GM18861 (cell line): ENCODE results near the gene SLC22A5.
A peak's percentile ranks its signal among the peaks of the same experiment; 100 is the strongest.

Experiments used
- ATAC-seq: cut with Tn5 transposase; IDR thresholded peaks from one replicate; pipeline ENCODE4 v1.9.1; 2021; ENCODE audit not compliant: unreplicated experiment

Gene SLC22A5

DNA sequence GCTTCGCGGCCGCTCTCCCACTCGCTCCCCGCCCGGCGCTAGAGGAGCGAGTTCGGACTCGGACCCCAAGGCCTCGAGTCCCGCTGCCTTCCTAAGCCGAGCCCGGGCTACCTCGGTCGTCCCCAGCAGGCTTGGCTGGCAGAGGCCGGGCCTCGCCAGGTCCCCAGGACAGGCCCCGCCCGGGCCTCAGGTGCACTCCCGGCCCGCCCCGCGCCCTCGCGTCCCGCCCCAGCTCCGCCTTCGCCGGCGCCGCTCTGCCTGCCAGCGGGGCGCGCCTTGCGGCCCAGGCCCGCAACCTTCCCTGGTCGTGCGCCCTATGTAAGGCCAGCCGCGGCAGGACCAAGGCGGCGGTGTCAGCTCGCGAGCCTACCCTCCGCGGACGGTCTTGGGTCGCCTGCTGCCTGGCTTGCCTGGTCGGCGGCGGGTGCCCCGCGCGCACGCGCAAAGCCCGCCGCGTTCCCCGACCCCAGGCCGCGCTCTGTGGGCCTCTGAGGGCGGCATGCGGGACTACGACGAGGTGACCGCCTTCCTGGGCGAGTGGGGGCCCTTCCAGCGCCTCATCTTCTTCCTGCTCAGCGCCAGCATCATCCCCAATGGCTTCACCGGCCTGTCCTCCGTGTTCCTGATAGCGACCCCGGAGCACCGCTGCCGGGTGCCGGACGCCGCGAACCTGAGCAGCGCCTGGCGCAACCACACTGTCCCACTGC lies at the start of gene SLC22A5:
TSS of gene SLC22A5 (plus strand) at position 237 of the 707 bp plus-strand sequence. CDS start at position 500, 263 bp downstream.
- ATAC-seq: peak; percentile 82

DNA sequence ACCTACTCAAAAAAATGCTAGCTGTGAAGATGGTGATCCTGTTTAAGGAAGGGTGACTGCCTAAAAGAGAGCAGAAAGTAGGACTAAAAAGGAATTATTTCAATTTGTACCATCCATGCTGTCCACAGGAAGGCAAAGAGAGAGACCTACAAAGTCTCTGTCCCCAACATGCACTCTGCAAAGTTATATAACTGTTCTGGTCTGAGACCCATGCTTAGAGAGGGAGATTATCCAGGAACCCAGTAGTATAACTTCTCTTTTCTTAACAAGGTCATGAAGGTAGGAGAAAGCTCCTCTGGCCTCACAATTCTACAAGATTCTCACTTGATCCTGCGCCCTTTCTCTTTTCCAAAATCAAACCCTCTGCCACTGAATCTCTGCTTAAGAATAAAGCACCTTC lies 49.5 kb upstream of the SLC22A5 start:
- no peak for ATAC-seq

DNA sequence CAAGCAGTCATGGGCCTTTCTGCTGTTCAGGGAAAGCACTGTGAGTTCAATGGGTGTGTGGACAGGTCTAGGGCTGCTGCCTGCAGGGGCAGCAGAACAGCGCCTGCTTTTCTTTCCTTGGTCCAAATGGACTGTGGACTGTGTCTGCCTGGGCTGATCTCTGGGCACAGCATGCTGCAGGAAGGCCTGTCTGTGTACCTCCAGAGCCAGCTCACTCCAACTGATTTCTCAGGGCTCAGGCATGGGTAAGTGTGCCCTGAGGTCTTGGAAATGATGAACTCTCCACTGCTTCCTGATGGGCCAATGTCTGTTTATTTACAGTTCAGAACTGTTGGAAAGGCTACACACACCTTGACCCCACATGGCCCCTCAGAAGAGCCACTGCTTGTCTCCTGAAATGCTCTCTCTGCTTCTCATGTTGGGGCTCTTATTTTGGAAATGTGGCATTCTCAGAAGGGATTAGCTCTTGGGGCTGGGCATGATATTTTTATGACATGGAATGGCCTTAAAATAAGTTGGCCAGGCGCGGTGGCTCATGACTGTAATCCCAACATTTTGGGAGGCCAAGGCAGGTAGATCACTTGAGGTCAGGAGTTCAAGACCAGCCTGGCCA lies 48.3 kb upstream of the SLC22A5 start:
- ATAC-seq: no peak

DNA sequence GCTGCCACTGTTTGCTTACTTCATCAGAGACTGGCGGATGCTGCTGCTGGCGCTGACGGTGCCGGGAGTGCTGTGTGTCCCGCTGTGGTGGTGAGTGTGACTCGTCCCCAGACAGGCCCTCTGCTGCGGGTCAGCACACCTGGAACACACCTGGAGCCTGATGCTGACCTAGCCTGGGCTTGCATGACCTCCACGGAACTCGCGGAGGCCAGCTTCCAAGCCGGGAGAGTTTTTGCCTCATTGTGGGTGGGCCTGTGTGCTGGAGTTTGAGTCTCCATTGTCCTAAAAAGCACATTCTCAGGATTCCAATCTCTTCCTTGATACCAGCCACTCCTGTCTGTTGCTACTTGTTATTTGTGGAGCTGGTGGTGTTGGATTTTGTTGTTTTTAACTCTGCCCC lies 47.2 kb upstream of the SLC22A5 start:
- ATAC-seq: no peak

DNA sequence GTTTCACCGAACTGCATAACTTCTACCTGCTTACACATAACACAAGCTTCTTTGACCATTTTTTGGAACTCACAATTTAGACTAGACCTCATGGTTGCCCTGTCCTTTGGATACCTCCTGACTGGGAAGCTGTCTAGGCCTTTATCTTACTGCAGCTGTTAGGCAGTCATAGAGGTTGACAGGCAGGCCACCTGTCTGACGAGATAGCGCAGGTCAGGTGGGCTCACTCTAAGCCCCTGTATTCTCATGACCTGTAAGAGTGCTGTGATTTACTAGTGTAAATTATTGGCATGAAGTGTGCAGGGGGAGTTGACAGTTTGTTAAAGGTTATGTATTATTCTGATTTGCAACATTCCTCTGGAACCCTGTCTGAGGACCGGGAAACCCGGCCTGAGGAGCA lies 46.3 kb upstream of the SLC22A5 start:
- ATAC-seq: no peak

DNA sequence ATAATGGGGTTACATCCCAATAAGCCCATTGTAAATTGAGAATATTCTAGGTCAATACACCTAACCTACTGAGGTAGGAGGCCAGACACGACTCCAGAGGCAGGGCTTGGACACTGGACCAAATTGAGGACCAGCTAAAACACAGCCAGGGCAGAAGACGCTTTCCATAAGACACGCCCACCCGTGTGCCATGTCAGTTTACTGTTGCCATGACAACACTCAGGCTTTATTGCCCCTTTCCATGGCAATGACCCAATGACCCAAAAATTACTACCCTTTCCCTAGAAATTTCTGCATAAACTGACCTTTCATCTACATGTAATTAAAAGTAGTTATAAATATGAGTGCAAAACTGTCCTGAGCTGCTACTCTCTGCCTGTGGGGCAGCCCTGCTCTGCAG lies 43.8 kb upstream of the SLC22A5 start:
- no peak for ATAC-seq

DNA sequence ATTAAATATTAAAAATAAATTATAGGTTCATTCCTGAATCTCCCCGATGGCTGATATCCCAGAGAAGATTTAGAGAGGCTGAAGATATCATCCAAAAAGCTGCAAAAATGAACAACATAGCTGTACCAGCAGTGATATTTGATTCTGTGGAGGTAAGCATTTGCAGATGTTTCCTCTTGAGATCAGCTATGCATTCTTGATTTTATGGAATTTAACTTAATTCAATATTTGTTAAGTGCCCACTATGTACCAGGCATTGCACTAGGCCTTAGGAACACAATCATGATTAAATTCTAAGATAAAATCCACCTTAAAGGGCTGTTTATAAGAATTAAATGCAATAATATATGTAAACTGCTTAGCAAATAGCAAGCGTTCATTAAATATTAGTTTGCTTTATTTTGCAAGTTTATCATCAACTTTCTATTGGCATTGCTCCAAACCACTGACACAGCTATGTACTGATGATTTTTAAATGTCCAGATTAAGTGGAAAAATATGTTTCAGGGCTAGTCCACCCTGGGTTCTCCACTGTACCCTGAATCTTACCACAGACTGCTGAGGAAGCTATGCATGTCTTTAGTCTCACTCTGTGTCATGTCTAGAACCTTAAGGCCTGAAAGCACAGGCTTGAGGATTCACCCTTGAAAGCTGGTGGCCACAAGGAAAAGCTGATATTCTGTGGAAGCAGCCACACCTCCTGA lies 42.1 kb upstream of the SLC22A5 start:
- ATAC-seq: no peak

DNA sequence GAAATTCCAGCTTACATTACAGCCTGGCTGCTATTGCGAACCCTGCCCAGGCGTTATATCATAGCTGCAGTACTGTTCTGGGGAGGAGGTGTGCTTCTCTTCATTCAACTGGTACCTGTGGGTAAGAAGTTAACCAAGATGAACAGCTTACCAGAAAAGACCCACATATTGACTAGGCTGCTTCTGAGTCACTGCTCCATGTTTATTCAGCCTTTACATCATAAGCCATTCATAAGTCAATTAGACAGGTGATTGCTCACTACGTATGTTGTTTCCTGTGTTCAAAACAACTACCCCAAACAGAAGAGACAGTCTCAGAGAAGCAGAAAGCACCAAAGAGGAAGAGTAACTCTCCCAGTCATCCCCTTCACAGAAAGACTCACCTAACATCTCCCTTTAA lies 34.7 kb upstream of the SLC22A5 start:
- peak; percentile 63 for ATAC-seq

DNA sequence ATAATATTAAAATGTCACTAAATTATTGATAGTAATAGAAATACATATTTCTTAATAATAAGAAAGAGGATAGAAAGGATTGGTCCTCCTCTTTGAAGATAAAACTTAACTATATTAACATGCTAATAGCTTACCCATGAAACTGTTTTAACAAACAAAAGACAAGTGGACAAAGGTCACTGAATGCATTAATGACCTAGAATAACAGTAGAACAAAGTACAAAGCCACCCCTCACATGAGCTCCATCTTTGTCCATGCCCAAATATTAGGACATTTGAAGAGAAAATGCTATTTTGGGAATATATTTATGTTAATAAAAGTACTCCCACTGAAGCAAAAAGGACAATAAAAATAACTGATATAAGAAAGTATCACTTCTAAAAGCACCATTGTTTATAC lies 34.1 kb upstream of the SLC22A5 start:
- ATAC-seq: no peak

DNA sequence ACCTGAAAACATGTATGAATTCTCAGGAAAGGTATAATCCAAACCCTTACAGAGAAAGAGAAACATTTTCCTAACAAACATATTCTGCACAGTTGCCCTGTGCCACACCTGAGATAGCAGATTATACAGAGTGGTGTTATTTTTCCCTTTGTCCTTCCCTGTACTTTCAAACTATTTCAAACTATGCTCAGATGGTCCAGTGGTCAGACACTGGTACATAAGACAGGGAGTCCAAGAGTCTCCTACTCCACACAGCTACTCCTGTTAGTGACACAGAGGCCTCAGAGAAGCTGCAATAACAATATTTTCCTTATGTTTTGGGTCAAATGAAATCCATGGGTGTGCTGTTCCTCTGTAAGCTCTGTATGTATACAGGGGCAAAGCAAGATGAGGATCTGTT lies 30.0 kb upstream of the SLC22A5 start:
- no peak for ATAC-seq

DNA sequence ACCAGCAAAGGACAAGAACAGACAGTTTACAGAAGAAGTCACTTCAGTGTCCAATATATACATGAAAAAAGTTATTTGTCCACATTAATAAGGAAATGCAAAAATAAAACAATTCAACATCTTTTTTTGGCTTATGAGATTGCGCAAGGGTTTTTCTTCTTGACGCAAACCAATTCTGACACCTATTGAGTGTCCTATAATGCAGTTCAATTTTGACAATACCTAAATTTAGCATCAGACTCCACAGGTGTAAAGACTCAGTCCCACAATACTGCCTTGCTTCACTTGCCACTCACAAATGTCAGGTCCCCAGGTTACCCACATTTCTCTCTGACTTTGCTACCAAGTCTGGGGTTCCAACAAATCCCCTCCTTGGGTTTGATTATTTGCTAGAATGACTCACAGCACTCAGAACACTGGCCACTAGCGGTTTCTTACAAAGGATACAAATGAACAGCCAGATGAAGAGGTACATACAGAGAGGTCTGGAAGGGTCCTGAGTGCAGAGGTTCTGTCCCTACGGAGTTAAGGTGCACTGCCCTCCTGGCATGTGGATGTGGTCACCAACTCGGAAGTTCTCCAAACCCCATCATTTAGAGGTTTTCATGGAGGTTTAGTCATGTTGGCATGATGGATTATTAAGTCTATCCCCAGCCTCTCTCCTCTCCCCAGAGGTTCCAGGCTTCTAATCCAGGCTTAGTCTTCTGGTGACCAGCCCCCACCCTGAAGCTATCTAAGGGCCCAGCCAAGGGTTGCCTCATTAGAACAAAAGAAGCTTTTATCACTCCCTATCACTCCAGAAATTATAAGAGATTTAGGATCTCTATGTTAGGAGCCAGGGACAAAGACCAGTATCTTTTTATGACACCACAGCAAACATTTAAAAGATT lies 27.0 kb upstream of the SLC22A5 start:
- ATAC-seq: no peak

DNA sequence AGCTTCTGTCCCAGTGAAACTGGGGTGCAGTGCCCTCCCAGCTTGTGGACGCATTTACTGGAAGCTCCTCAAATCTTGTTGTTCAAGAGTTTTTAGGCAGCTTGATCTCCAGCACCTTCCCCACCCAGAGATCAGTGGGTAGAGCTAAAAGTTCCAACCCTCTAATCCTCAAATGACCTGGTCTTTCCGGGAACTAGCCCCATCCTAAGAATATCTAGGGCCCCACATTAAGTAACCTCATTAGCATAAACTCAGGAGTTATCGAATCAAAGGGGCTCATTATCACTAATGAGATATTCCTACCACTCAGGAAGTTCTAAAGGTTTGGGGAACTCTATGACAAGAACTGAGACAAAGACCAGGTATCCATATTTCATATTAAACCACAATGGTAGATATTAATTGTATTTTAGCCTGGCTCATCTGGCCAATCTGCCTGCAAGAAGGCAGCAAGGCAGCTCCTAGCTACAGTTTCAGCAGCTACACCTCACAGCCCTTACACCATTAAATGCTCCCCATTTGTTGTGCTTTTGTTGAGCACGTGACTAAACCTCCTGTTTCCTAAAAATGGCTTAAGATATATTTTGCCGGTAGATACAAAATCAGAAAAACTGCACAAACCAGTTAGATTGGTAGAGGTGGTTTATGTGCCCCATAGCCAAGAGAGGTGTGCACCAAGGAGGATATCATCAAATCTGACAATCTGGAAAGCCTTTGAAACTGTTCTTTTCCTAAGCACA lies 24.6 kb upstream of the SLC22A5 start:
- ATAC-seq: no peak

DNA sequence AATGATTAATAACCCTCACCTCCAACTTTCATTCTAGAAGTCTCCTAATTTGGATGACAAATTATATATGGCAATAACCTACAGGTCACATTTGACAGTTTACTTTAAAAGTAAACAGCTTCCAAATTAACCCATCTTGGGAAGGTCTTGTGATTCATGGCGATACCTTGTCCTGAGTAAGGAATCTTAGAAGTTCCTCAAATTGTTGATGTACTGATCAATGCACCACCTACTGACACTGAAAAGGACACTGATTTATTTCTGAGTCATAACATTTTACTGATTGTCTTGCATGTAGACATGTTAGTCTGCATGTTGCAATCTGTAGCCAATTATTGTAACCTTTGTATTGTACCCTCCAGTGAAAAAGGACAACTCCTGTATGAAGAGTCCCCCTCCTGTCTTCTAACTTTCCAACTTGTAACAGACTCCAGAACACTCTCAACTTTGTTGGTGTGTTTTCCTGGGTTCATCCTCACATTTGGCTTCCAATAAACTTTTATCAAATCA lies 16.0 kb upstream of the SLC22A5 start:
- ATAC-seq: no peak

DNA sequence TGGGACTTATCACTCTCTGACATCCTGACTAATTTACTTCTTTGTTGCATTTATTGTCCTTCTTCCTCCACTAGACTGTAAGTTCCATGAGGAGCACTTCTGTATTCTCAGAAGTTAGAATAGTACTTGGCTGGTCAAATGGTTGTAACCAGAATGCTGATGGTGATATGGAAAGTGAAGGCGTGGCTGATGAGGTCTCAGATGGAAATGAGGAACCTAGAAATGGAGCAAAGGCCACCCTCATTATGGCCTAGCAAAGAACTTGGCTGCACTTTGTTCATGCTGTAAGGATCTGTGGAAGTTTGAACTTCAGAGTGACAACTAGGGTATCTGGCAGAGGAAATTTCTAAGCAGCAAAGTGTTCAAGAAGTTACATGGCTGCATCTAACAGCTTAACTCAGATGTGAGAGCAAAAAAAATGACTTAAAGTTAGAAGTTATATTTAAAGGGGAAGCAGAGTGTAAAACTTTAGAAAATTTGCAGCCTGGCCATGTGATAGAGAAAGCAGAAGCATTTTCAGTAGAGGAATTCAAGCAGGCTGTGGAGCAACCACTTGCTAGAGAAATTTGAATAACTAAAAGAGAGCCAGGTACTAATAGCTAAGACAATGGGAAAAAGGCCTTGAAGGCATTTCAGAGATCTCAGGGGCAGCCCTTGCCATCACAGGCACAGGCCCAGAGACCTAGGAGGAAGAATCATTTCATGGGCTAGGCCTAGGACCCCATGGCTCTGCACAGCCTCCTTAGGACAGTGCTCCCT lies 14.9 kb upstream of the SLC22A5 start:
- ATAC-seq: no peak

DNA sequence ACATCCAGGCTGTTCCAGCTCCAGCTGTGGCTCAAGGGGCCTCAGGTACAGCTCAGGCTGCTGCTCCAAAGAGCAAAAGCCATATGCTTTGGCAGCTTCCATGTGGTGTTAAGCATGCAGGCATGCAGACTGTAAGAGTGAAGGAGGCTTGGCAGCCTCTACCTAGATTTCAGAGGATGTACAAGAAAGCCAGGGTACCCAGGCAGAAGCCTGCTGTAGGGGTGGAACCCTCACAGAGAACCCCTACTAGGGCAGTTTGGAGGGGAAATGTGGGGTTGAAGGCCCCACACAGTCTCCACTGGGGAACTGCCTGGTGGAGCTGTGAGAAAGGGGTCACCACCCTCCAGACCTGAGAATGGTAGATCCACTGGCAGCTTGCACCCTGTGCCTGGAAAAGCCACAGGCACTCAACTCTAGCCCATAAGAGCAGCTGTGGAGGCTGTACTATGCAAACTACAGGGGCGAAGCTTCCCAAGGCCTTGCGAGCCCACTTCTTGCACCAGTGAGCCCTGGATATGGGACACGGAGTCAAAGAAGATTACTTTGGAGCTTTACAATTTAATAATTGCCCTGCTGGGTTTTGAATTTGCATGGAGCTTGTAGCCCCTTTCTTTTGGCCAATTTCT lies 14.3 kb upstream of the SLC22A5 start:
- no peak for ATAC-seq

DNA sequence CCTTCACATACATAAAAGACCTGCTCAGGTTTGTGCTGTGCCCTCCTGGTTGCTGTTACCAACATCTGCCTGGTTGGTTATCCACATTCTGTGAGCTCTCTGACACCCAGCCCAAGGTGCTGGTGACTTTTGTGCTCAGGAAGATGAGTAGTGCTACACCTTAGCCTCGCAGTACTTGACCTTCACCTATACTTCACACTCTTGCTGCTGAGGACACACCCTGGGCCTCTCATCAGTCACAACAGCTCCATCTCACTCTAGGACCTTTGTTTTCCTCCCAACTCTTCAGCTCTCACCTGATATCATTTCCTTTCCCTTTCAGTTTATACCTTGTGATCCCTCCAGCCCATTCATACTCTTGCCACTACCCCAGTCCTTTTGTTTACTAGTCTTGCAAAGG lies 10.7 kb upstream of the SLC22A5 start:
- ATAC-seq: no peak

DNA sequence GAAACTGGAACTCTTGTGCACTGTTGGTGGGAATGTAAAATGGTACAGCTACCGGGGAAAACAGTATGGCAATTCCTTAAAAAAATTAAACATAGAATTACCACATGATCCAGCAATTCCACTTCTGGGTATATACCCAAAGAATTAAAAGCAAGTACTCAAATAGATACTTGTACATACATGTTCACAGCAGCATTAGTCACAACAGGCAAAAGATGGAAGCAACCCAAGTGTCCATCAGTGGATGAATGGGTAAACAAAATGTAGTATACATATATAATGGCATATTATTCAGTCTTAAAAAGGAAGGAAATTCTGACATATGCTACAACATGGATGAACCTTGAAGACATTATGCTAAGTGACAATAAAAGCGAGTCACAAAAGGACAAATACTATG lies 7.4 kb upstream of the SLC22A5 start:
- no peak for ATAC-seq

DNA sequence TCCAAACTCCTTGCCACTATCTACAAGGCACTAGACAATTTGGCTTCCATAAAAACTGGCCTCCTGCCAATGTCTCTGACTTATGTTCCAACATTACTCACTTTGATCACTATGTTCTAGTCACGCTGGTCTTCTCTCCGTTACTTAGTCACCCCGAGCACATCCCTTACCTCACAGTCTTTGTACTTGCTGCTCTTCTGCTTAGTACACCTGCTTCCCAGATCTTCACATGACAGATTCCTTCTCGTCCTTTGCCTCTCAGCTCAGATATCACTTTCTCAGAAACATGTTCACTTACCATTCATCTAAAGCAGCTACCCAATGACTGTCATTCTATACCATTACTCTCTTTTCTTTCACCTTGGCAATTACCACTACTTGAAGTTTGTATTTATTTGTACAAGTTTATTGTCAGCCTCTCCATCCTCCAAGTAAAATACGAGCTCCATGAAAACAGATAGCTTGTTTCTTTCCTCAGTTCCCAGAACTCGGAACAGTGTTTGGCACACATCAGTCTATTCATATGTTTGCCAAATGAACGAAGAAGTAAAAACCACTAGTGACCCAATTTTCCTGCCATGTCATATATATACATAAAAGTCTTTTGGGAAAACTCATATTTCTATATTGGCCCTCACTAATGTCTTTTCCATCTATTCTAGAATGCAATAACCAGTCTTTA lies 5.9 kb upstream of the SLC22A5 start:
- ATAC-seq: no peak

DNA sequence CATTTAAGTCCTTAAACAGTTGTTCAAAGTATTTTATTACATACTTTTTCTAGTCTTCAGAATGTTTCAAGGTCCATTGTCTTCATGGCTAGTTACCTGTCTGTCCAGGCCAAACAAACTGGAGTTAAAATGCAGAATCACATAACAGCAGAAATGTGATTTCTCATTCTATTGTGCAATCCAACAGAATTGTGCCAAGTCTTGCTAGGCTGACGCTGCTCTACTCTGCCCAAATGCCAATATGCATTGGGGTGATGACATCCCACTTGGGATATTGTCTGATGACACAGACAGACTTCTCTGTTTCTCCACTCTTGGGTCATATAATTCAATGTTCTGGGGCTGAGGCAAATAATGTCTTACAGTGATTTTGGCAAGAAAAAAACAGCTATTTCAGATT lies 5.2 kb upstream of the SLC22A5 start:
- ATAC-seq: no peak
